HG03469 (cell line): ENCODE data around the gene FAM53B.

Experiments used
- ATAC-seq: cut with Tn5 transposase; IDR thresholded peaks from one replicate; pipeline ENCODE4 v1.9.1; 2021; ENCODE audit warnings: mild to moderate bottlenecking, moderate library complexity, moderate number of reproducible peaks; ENCODE audit not compliant: unreplicated experiment

Gene FAM53B

GRCh38 chr10:124667425-124668345 is 76.5 kb downstream of the FAM53B start:
- no peak for ATAC-seq

- no peak for ATAC-seq
Observed at GRCh38 chr10:124666494-124666893, 77.7 kb downstream of the FAM53B start.

- ATAC-seq = no peak
Observed at GRCh38 chr10:124665980-124666379, 78.2 kb downstream of the FAM53B start.

- no peak for ATAC-seq
Observed at GRCh38 chr10:124665558-124665957, 78.6 kb downstream of the FAM53B start.

- ATAC-seq = no peak
Observed at GRCh38 chr10:124665091-124665490, 79.1 kb downstream of the FAM53B start.

GRCh38 chr10:124663766-124664360 is 80.3 kb downstream of the FAM53B start:
- no peak for ATAC-seq

GRCh38 chr10:124663228-124663627 is 81.0 kb downstream of the FAM53B start:
- no peak for ATAC-seq

- ATAC-seq = no peak
Observed at GRCh38 chr10:124661660-124662180, 82.5 kb downstream of the FAM53B start.

- no peak for ATAC-seq
Observed at GRCh38 chr10:124660404-124661125, 83.6 kb downstream of the FAM53B start.

- ATAC-seq = no peak
Observed at GRCh38 chr10:124659380-124659779, 84.8 kb downstream of the FAM53B start.

- no peak for ATAC-seq
Observed at GRCh38 chr10:124658591-124659242, 85.5 kb downstream of the FAM53B start.

GRCh38 chr10:124657806-124658205 is 86.4 kb downstream of the FAM53B start:
- ATAC-seq = no peak

GRCh38 chr10:124656541-124656940 is 87.6 kb downstream of the FAM53B start:
- no peak for ATAC-seq

- ATAC-seq = no peak
Observed at GRCh38 chr10:124656113-124656490, 88.1 kb downstream of the FAM53B start.

- ATAC-seq = no peak
Observed at GRCh38 chr10:124655191-124656112, 88.7 kb downstream of the FAM53B start.

GRCh38 chr10:124654686-124655085 is 89.5 kb downstream of the FAM53B start:
- ATAC-seq = no peak

GRCh38 chr10:124653811-124654651 is 90.1 kb downstream of the FAM53B start:
- no peak for ATAC-seq

GRCh38 chr10:124653311-124653710 is 90.9 kb downstream of the FAM53B start:
- no peak for ATAC-seq

- no peak for ATAC-seq
Observed at GRCh38 chr10:124652701-124653100, 91.5 kb downstream of the FAM53B start.
